A673 (cell line): ENCODE data around the gene IQCN.
A peak's percentile ranks its signal among the peaks of the same experiment; 100 is the strongest.

ENCODE experiments used
- CTCF ChIP-seq: fragments of 300-800, 200-600 bp; sonication (generic); conservative IDR thresholded peaks from 2 replicates; pipeline ENCODE4 v1.5.1; 2017; ENCODE audit warnings: low read depth, mild to moderate bottlenecking, antibody characterized with exemption, low read length, moderate library complexity, mixed read lengths
- EZH2 ChIP-seq: fragments of 200-600 bp; sonication (generic); IDR thresholded peaks from 2 replicates; pipeline ENCODE4 v1.6.1; 2017; ENCODE audit warnings: borderline replicate concordance, low read depth, mild to moderate bottlenecking, mixed read lengths, antibody characterized with exemption, low read length; ENCODE audit not compliant: poor library complexity, severe bottlenecking

GRCh38 chr19:18251587-18252369, 22.5 kb downstream of the IQCN start:
- peak; percentile 98 for TF ChIP-seq CTCF
- TF ChIP-seq EZH2: no peak
